Hematopoietic multipotent progenitor cell treated with erythropoietin and hydrocortisone succinate and interleukin-3 and kit ligand, for 4 days (in vitro differentiated cells): Measurements from ENCODE around the gene CCDC30.
"Not testable (repeated sequence)": the region's sequence is repeated elsewhere in the genome, so short reads cannot be mapped to it uniquely, and the experiment has no call there.

ENCODE experiments used
- DNase-seq: peaks from one replicate; pipeline ENCODE4 v3.0.0-alpha.2; 2015

The CCDC30 gene

DNA sequence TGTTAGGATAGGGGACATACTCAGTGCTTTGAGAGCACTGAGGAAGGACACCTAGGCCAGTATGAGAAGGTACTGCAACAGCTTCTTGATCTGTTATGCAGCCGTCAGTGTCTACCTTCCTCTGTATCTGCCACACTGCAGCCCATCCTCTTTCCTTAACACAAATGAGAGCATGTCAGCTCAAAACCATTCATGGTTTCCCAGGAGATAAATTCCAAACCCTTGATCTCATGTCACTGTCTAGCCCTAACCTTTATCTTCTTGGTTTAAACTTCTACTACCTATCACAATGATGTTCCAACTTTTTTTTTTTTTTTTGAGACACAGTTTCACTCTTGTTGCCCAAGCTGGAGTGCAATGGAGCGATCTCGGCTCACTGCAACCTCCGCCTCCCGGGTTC is 8.7 kb upstream of the CCDC30 start:
- DNase-seq, result no peak

DNA sequence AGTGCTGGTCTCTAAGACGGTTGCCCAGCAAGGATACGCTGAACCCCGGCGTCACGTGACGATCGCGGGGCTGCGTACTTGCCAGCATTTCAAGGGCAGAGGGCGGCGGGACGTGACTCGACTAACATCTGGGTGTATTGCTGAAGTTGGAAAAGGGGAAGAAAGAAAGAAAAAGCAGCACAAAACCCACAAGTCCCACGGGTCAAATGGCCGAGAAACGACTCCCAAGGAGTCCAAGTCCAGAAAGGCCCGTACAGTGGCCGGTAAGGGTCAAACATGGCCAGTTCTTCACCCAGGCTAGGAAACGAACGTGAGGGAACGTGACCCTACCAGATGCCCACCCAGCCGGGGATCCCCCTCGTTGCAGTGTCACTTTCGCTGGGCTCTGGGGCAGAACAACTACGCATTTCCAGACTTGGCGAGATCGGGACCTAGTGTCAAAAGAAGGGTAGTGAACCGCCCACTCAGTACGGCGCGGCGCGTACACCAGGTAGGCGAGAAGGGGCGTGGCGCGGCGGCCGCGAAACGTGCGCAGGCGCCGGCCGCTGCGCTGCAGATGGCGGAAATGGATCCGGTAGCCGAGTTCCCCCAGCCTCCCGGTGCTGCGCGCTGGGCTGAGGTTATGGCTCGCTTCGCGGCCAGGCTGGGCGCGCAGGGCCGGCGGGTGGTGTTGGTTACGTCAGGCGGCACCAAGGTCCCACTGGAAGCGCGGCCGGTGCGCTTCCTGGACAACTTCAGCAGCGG is 6.9 kb upstream of the CCDC30 start, which contains the start of the genes PPCS and ZMYND12:
TSS of gene PPCS (plus strand) at position 534 of the 744 bp plus-strand sequence. CDS start at position 557, 23 bp downstream.
TSS of gene ZMYND12 (minus strand) at position 13 of the 744 bp plus-strand sequence. CDS start 25 bp downstream, outside the sequence.
- DNase-seq, result peak; percentile 94

DNA sequence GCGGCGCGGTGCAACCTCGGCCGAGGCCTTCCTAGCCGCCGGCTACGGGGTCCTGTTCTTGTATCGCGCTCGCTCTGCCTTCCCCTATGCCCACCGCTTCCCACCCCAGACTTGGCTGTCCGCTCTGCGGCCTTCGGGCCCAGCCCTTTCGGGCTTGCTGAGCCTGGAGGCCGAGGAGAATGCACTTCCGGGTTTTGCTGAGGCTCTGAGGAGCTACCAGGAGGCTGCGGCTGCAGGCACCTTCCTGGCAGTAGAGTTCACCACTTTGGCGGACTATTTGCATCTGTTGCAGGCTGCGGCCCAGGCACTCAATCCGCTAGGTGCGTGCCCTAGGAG is 6.4 kb upstream of the CCDC30 start:
- DNase-seq, result peak; percentile 88

DNA sequence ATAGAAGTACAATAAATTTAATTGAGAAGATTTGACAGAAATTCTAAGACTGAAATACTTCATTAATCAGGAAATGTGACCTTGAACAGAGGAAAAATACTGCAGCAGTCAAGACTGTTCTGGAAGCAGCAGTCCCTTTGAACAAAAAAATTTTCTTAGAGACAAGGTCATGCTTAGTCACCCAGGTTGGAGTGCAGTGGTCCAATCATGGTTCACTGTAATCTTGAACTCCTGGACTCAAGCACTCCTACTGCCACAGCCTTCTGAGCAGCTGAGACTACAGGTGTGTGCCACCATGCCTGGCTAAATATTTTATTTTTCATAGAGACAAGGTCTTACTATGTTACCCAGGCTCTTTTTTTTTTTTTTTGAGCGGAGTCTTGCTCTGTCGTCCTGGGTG is 1.9 kb upstream of the CCDC30 start:
- DNase-seq, result no peak

DNA sequence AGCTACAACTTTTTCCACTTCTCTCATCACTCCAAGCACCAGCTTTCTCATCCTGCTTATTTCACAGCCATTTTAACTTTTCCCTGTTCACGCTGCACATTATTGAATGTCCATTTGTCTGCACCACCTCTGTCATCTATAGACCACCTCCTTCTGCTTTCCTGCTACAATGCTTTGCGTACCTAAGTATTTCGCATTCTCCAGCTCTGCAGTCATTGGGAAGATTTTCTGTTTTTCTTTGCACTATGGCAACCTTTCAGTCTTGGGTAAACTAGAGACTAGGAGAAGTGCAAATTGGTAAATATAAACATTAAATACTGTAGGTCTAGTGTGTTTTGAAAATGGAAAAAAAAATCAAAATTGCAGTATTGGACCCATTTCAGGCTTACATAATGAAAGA is 835 bp downstream of the CCDC30 start:
- no peak for DNase-seq

DNA sequence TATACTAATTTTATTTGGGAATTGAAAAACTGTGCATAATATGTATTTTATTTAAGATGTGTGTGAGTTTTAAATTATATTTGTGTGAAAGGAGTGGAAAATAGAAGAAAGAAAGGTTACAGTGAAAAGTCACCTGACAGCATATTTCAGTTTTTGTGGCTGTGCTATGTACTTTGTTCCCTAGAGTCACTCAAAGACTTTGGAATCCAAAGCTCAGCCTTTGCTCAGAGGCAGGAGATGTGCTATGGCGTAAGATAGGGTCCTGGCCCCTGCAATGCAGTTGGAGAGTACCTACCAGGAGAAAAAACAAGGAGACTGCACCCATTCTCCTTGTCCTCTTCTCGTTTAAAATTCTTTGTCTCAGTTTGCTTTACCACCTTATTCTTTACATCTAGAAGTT is 2.9 kb downstream of the CCDC30 start:
- no peak for DNase-seq

DNA sequence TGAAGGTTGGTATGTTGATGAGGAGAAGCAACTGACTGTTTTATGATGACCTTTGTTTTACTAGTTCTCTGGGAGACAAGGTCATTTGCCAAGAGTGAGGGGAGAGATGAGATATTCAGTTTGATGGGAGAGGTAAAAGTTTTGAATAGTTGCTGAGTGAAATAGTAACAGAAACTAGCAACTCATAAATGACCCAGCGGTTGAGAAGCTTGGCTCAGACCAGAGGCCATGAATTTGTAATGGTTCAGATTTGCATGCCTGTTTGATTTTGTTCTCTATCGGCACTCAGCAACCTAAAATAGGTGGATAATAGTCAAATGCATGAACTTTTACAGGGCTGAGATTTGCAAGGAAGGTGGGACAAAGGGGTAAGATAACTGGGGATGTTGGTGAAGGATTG is 6.6 kb downstream of the CCDC30 start:
- no peak for DNase-seq

DNA sequence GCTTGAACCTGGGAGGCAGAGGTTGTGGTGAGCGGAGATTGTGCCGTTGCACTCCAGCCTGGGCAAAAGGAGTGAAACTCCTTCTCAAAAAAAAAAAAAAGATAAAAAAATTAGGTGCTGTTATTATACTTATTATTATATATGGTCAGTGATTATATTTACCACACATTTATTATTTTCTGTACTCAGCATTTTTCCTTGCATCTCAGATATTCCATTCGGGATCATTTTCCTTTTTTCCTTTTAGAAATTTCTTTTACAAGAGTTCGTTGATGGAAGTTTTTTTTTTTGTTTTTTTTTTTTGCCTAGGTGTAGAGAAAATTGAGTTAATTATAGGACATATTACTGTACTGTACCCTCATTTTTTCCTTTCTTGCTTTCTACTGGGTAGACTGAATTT is 13.5 kb downstream of the CCDC30 start:
- no peak for DNase-seq

DNA sequence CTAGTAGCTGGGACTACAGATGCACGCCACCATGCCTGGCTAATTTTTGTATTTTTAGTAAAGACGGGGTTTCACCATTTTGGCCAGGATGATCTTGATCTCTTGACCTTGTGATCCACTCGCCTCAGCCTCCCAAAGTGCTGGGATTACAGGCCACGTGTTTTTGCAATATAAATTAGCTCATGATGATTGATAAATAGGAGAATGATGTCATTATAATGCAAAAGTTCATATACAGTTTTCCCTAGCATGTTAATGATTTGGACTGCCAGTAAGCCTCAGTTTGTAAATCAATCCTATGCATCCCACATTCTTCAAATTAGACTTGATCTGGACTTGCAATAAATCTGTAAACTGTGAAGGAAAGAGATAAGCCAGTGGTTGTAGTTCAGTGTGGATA is 14.3 kb downstream of the CCDC30 start:
- not testable (repeated sequence) for DNase-seq

DNA sequence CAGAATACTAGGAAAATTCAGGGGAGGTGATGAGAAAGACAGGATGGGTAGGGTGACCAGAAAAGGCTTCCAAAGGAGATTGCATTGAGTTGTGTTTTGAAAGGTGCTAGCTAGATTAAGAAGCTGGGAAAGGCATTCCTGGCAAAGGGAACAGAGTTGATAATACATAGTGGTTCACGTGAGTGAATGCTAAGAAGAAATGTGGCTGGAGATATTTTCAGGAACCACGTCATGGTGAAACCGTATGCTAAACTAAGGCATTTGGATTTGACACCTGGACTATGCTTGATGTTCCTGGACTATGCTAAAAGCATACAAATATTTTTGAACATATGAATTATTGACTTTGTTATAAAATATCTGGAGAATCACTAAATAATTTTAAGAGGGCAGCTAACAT is 14.7 kb downstream of the CCDC30 start:
- DNase-seq, result no peak

DNA sequence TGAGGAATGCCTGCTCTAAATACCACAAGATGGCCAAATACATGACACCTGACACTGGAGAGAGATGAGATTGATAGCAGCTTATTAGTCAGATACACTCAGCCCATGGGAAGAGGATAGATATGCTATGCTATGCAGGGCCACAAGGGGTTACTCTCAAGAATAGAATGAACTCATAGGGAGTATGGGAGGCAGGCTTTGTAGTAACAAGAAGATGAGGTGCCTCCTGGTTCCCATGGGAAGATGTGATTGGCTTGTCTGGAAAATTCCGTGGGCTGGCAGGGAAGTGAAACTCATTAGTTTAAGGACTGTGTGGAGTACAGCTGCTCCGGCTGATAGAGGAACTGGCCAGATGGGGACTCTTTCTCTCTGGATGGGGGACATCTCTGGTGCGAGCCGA is 16.5 kb downstream of the CCDC30 start:
- DNase-seq, result peak; percentile 40

DNA sequence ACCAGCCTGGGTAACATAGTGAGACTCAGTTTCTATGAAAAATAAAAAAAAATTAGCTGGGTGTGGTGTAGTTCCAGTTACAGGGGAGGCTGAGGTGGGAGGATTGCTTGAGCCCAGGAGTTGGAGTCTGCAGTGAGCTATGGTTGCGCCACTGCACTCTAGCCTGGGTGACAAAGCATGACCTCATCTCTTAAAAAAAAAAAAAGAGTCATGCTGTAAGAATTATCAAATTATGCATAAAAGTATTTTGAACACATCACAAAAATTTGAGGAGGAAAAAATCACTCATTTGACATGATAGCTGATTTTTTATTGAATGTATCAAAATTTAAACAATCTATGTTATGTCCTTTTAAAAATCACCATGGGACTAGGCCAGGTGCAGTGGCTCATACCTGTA is 17.8 kb downstream of the CCDC30 start:
- no peak for DNase-seq

DNA sequence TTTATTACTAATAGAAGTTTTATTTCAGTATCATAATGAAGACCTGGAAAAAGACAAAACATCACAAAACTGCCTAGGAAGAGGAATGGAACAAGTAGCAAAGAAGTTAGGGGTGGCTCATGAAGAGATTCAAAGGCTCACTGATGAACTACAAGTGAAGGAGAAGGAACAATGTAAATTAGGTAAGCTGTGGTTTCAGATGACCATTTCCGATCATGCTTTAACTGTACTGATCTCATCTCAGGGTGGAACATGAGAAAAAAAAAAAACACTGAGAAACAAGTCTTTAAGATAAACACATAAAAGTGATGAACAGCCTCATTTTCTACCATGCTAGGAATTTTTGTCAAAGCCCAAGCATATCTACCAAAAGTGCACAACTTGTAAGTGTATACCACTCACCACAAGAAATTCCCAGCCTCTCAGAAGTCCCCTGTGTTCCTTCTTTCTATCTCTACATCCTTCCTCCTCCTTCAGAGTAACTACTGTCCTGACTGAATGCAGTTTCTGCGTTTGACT is 19.6 kb downstream of the CCDC30 start:
- DNase-seq, result no peak

DNA sequence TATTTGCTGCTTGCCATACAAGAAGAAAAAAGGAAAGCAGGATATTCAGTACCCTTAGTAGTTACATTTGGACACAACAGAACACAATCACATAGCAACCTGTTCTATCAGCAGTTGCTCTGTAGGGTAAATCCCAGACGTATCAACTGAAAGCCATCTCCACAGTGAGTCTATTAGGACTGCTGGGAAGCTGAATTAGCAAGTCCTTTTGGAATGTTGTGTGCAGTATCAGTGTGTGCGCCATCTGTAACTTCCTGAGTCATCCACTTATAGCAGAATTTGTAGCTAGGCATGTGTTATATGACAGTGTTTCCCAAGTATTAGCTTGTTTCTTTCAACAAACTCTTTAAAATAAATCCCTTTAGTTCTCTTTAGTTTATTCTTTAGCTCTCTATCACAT is 21.3 kb downstream of the CCDC30 start:
- no peak for DNase-seq

DNA sequence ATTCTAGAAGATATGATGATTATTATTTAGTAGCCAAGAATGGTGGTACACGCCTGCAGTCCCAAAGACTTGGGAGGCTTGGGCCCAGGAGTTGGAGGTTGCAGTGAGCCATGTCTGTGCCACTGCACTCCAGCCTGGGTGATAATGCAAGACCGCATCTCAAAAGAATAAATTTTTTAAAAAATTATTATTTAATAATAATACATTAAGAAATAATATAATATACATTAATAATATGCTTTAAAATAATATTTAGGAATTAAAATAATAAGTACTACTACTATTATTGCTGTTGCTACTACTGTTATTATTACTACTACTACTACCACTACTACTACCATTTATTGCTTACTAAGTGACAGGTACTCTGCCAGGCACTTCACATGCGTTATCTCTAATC is 27.2 kb downstream of the CCDC30 start:
- no peak for DNase-seq

DNA sequence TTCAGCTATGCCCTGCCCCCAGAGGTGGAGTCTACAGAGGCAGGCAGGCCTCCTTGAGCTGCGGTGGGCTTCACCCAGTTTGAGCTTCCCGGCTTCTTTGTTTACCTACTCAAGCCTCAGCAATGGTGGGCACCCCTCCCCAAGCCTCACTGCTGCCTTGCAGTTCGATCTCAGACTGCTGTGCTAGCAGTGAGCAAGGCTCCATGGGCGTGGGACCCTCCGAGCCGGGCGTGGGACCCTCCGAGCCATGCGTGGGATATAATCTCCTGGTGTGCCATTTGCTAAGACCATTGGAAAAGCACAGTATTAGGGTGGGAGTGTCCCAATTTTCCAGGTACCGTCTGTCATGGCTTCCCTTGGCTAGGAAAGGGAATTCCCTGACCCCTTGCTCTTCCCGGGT is 38.9 kb downstream of the CCDC30 start:
- not testable (repeated sequence) for DNase-seq

DNA sequence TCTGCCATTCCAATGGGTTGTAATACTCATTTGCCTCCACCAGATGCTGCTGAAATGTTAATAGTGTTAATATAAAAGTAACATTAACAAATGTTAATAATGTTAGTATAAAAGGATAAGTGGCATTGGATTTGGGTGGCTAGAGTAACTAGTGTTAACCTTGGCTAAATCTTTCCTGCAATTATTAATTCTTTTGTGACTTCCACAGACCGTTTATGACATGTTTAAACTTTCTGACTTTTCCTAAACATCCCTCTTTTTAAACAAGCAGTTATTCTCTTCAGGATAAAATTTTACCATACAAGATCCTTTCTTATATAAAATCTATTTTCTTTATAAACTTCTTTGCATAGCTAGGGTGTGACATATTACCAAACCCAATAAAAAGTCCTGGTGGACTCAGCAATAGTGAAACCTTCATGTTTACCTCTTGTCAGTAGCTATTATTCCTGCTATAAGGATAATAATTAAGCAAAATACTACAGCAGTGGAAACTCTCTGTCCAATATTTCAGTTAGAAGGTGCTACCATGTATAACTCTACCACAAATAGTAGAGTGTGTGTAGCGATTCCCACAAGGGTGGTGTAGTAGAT is 41.5 kb downstream of the CCDC30 start:
- no peak for DNase-seq

DNA sequence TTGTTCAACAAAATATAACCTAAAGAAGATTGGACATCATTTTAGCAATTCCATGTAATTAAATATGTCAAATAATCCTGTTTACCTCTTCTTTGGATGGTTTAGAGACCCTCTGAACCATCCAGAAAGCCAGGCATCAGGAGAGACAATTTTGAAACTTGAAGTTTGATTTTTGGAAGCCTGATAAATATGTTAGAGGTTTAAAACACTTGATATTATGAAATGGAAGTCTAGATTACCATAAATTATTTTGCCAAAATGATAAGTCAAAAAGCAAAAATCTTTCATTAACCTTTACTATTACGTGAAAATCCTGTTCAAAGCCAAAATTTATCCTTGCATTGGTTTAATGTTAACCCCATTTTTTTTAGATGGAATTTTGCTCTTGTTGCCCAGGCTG is 43.5 kb downstream of the CCDC30 start:
- DNase-seq, result no peak

DNA sequence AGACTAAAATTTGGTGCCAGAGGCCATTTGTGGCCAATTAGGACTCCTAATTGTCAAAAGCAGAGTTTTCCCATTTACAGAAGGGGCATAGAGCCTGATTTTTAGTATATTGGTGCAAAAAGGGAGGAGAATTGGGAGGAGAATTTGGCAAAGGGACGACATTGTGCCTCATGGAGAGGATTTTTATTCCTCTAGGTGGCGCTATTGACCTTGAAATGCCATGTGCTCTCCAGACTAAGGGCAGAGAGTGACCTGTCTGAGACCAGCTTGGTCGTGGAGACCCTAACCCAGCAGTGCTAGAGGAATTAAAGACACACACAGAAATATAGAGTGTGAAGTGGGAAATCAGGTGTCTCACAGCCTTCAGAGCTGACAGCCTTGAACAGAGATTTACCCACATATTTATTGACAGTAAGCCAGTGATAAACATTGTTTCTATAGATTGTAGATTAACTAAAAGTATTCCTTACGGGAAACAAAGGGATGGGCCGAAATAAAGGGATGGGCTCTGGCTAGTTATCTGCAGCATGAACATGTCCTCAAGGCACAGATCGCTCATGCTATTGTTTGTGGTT is 48.6 kb downstream of the CCDC30 start:
- DNase-seq, result peak; percentile 46

DNA sequence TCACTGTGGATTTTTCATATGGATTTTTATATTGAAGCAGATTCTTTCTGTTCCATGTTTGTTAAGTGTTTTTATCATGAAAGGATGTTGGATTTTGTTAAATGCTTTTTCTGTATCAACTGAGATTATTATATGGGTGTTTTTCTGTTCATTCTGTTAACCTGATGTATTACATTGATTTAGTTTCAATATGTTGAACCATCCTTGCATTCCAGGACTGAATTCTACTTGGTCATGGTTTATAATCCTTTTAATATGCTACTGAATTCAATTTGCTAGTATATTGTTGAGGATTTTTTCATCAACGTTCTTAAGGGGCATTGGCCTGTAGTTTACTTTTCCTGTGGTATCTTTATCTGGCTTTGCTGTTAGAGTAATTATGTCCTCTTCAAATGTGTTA is 55.8 kb downstream of the CCDC30 start:
- peak; percentile 4 for DNase-seq

DNA sequence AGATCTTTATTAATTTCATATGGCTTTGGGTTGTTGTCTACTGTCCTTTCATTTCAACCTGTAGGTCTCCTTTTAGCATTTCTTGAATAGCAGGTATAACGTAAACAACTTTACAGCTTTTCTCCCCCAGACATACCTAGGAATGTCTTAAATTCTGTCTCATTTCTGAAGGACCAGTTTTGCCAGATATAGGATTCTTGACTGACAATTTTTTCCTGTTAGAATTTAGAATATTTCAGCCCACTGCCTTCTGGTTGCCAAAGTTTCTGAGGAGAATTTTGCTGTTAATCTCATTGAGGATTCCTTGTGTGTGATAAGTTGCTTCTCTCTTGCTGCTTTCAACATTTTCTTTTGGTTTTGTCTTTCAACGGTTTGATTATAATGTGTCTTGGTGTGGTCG is 60.1 kb downstream of the CCDC30 start:
- no peak for DNase-seq

DNA sequence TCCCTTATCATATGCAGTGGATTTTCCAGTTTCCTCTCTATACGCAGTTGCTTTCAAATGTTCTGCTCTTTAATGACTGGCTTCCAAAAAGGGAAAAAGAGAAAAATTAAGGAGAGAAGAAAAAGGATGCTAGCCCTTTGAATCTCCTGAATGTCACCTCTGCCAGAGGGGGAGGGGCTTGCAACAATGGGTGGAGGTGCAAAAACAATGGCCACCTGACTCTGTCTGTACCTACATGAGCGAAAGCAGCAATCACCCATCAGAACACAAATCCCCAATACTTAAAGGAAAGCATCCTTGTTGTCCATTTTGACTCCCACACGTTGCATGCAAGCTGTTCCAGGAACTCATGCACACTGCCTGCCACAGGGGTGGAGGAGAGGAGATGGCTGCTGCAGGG is 61.2 kb downstream of the CCDC30 start:
- DNase-seq, result no peak

DNA sequence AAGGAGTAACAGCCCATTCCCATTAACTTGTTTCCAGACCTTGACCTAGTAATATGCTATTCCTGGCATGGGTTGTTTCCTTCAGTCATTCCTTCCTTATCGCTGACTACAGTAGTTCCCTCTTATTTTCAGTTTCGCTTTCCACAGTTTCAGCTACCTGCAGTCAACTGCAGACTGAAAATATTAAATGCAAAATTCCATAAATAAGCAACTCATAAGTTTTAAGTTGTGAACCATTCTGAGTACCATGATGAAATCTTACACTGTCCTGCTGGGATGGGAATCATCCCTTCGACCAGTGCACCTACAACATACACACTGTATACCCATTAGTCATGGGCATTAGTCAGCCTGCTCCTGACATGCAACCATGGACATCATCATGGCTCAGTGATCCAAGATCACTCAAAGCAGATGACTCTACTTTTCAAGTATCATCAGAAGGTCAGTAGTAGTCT is 66.7 kb downstream of the CCDC30 start:
- peak; percentile 37 for DNase-seq

DNA sequence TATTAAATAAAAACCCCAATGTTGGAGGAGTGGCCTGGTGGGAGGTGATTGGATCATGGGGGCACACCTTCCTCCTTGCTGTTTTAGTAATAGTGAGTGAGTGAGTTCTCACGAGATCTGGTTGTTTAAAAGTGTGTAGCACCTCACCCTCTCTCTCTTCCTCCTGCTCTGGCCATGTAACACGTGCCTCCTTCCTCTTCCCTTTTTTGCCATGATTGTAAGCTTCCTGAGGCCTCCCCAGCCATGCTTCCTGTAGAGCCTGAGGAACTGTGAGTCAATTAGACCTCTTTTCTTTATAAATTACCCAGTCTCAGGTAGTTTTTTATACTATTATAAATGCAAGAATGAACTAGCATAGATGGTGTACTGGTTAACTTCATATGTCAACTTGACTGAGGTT is 68.0 kb downstream of the CCDC30 start:
- no peak for DNase-seq
